SK-N-MC (cell line): ENCODE data around the gene DSCAML1.

Experiments used
- EZH2 ChIP-seq: fragments of 200-600 bp; sonication (generic); IDR thresholded peaks from one replicate; pipeline ENCODE4 v1.6.1; 2017; ENCODE audit warnings: antibody characterized with exemption
- POLR2AphosphoS5 ChIP-seq: IDR thresholded peaks from 2 replicates; pipeline ENCODE4 v1.6.1; 2012; ENCODE audit warnings: mild to moderate bottlenecking, low read depth, low read length, borderline replicate concordance

GRCh38 chr11:117394221-117394925, 402.6 kb downstream of the DSCAML1 start:
- no peak for TF ChIP-seq EZH2
- no peak for TF ChIP-seq POLR2AphosphoS5
